Measurements from ENCODE around the gene TUBGCP5. TPM values are rescaled to one million over a fixed set of nuclear protein-coding genes. Genes with fewer than 3 reads are reported as not detected.
"Not testable (repeated sequence)": the region's sequence is repeated elsewhere in the genome, so short reads cannot be mapped to it uniquely, and the experiment has no call there.

Gene TUBGCP5
- total RNA-seq, 4 donors from 2014 or later: 8.1 to 18.3 (median 14.1) TPM

GRCh38 chr15:23041736-23042135, 2.4 kb upstream of the TUBGCP5 start:
- DNase-seq (ENCODE audit: extremely low spot score); intact Hi-C loops (cut with DNase I): not testable (repeated sequence)
- WGBS: no CpG with 5 or more reads among the region's 8 CpGs

DNA sequence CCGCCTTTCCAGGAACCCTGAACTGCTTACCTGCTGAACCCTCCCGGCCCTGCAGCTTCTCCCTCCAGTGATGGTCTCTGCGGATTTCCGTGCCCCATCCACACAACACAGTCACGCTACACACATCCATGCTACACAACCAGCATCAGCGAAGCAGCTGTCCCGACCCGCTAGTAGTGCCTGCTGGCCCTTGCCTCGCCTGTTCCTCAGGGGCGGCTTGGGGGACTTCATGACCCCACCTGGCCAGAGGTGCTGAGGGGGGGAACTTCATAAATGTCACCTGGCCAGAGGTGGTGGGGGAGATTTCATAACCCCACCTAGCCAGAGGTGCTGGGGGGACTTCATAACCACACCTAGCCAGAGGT, 530 bp upstream of the TUBGCP5 start:
- peaks cover 5 to 18% (median 13%) of the 10 kb centered on the region in 4 donors for H3K36me3 ChIP-seq
- peak overlapping the region; percentile 79 to 92 (median 88) for H3K27ac ChIP-seq (replicated peaks in 1 of 4)
- no CpG with 5 or more reads among the region's 10 CpGs for WGBS
- TF ChIP-seq EP300 (IDR thresholded peaks at IDR 0.05): no peak
- TF ChIP-seq, protein P1, sequence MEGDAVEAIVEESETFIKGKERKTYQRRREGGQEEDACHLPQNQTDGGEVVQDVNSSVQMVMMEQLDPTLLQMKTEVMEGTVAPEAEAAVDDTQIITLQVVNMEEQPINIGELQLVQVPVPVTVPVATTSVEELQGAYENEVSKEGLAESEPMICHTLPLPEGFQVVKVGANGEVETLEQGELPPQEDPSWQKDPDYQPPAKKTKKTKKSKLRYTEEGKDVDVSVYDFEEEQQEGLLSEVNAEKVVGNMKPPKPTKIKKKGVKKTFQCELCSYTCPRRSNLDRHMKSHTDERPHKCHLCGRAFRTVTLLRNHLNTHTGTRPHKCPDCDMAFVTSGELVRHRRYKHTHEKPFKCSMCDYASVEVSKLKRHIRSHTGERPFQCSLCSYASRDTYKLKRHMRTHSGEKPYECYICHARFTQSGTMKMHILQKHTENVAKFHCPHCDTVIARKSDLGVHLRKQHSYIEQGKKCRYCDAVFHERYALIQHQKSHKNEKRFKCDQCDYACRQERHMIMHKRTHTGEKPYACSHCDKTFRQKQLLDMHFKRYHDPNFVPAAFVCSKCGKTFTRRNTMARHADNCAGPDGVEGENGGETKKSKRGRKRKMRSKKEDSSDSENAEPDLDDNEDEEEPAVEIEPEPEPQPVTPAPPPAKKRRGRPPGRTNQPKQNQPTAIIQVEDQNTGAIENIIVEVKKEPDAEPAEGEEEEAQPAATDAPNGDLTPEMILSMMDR (IDR thresholded peaks at IDR 0.05): no peak
- no peak for TF ChIP-seq POLR2AphosphoS5 (IDR thresholded peaks at IDR 0.05)
- TF ChIP-seq POLR2A (IDR thresholded peaks at IDR 0.05; ENCODE audit: low read depth): no peak
- H3K4me3 ChIP-seq: peak overlapping the region; percentile 75 to 96 (median 82)
- H3K4me1 ChIP-seq: peaks cover 12 to 27% (median 22%) of the 10 kb centered on the region in 4 donors
- H3K9me3 ChIP-seq: no peaks in the 10 kb centered on the region
- intact Hi-C loops (cut with DNase I): loop anchor here (5.0 kb wide), 1 partner anchor 427 kb away; no protein-coding TSS in a partner anchor
- no peaks in the 10 kb centered on the region for H3K27me3 ChIP-seq
- DNase-seq (ENCODE audit: extremely low spot score): no peak

More at GRCh38 chr15:23041736-23042135, 2.4 kb upstream of the TUBGCP5 start:
- not testable (repeated sequence) for H3K27ac ChIP-seq (replicated peaks in 1 of 4); H3K36me3 ChIP-seq; H3K4me3 ChIP-seq; H3K27me3 ChIP-seq; H3K9me3 ChIP-seq
- peaks cover 12 to 24% (median 21%) of the 10 kb centered on the region in 4 donors for H3K4me1 ChIP-seq

DNA sequence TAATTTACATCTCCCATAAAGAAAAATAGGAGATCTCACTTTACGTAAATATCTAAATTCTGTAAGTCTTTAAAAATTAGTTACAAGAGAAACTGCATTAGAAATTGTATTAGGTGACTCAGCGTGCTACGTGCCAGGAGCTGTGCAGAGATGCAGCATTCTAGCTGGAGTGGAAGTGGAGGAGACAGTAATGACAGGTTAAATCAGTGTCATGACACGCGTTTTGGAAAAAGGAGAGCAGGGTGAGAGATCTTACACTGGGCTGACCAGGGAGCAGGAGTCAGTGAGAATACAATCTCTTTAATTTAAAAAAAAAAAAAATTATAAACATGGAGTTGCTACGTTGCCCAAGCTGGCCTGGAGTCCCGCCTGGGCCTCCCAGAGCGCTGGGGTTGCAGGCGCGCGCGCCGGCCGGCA, 635 bp downstream of the TUBGCP5 start:
- intact Hi-C loops (cut with DNase I): loop anchor here (5.0 kb wide), 1 partner anchor 429 kb away; no protein-coding TSS in a partner anchor
- WGBS: 3% methylated on average over 14 of the region's 14 CpGs
- no peak for TF ChIP-seq POLR2AphosphoS5 (IDR thresholded peaks at IDR 0.05)
- no peak for TF ChIP-seq EP300 (IDR thresholded peaks at IDR 0.05)
- TF ChIP-seq, protein P1 (IDR thresholded peaks at IDR 0.05): no peak
- TF ChIP-seq POLR2A (IDR thresholded peaks at IDR 0.05; ENCODE audit: low read depth): no peak
- H3K4me1 ChIP-seq: peaks cover 12 to 27% (median 22%) of the 10 kb centered on the region in 4 donors
- H3K4me3 ChIP-seq: peak overlapping the region; percentile 75 to 96 (median 82)
- H3K27ac ChIP-seq (replicated peaks in 1 of 4): peak overlapping the region; percentile 79 to 92 (median 88)
- peaks cover 5 to 30% (median 20%) of the 10 kb centered on the region in 4 donors for H3K36me3 ChIP-seq
- no peak for DNase-seq (ENCODE audit: extremely low spot score)
- H3K27me3 ChIP-seq: no peaks in the 10 kb centered on the region
- H3K9me3 ChIP-seq: no peaks in the 10 kb centered on the region

- Histone ChIP-seq H3K4me3 (no peak overlapping the region), H3K9me3 (no peaks in the 10 kb centered on the region), H3K4me1 (peaks cover 12 to 27% (median 22%) of the 10 kb centered on the region in 4 donors), H3K27me3 (no peaks in the 10 kb centered on the region), H3K27ac (replicated peaks in 1 of 4) (no peak overlapping the region), H3K36me3 (peaks cover 11 to 56% (median 36%) of the 10 kb centered on the region in 4 donors)
- TF ChIP-seq POLR2A (IDR thresholded peaks at IDR 0.05; ENCODE audit: low read depth) (no peak), EP300 (IDR thresholded peaks at IDR 0.05) (no peak), POLR2AphosphoS5 (IDR thresholded peaks at IDR 0.05) (no peak)
- TF ChIP-seq, protein P1 (IDR thresholded peaks at IDR 0.05): peak in 2 of 3 experiments; percentile 42 to 66
- no peak for DNase-seq (ENCODE audit: extremely low spot score)
- intact Hi-C loops (cut with DNase I): loop anchor here (2.0 to 5.0 kb wide), 2 partner anchors 55 to 431 kb away; partner anchors contain the start of gene CYFIP1
- 44% methylated on average over 5 of the region's 5 CpGs for WGBS
These were observed 3.3 kb downstream of the TUBGCP5 start for GRCh38 chr15:23035964-23036566.

DNA sequence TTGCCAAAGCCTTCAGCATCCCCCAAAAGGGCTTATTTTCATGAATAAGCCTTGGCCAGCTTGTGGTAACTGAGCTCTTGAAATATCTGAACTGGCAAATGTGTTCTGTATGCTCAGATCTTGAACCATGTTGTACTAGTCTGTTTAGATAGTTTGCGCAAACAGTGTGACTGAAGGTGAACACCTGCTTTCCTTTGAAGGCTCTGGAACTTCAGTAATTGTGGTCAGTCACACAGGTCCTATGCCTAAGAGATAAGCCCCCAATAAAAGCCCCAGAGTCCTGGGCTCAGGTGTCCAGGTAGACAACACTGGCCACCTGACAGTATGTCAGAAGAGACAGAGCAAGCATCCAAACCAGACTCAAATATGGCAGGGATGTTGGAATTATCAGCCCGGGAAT, 5.4 kb downstream of the TUBGCP5 start:
- intact Hi-C loops (cut with DNase I): no loop called here
- WGBS: 100% methylated on average over 2 of the region's 2 CpGs
- H3K4me1 ChIP-seq: peaks cover 8 to 21% (median 16%) of the 10 kb centered on the region in 4 donors
- H3K36me3 ChIP-seq: peaks cover 29 to 77% (median 57%) of the 10 kb centered on the region in 4 donors
- no peak for DNase-seq (ENCODE audit: extremely low spot score)
- no peak overlapping the region for H3K4me3 ChIP-seq
- H3K27ac ChIP-seq (replicated peaks in 1 of 4): no peak overlapping the region
- no peak for TF ChIP-seq POLR2A (IDR thresholded peaks at IDR 0.05; ENCODE audit: low read depth)
- TF ChIP-seq, protein P1 (IDR thresholded peaks at IDR 0.05): no peak
- TF ChIP-seq POLR2AphosphoS5 (IDR thresholded peaks at IDR 0.05): no peak
- TF ChIP-seq EP300 (IDR thresholded peaks at IDR 0.05): no peak
- H3K27me3 ChIP-seq: no peaks in the 10 kb centered on the region
- H3K9me3 ChIP-seq: no peaks in the 10 kb centered on the region
